Hepatocyte (in vitro differentiated cells): ENCODE results near the gene RAP1GDS1. TPM values are rescaled to one million over a fixed set of nuclear protein-coding genes. Genes with fewer than 3 reads are reported as not detected.

ENCODE experiments used
- DNase-seq: peaks from one replicate; pipeline ENCODE4 v3.0.0-alpha.2; 2016; ENCODE audit warnings: low spot score
- H2AFZ ChIP-seq: fragments of 200-600 bp; sonication (generic); 2 replicates; pipeline ENCODE4 v1.6.0; 2016; ENCODE audit warnings: antibody characterized with exemption, mild to moderate bottlenecking
- H3K27ac ChIP-seq: fragments of 200-600 bp; sonication (generic); 2 replicates; pipeline ENCODE4 v1.5.1; 2016; ENCODE audit warnings: mild to moderate bottlenecking
- H3K27me3 ChIP-seq: fragments of 200-600 bp; sonication (generic); 2 replicates; pipeline ENCODE4 v1.6.1; 2016
- H3K36me3 ChIP-seq: fragments of 200-600 bp; sonication (generic); replicated peaks from 2 replicates; pipeline ENCODE4 v1.5.1; 2016; ENCODE audit warnings: low read depth; ENCODE audit not compliant: insufficient read depth
- H3K4me1 ChIP-seq: fragments of 200-600 bp; sonication (generic); 2 replicates; pipeline ENCODE4 v1.5.1; 2016; ENCODE audit warnings: mild to moderate bottlenecking, moderate library complexity; ENCODE audit not compliant: insufficient read depth
- H3K4me2 ChIP-seq: fragments of 200-600 bp; sonication (generic); 2 replicates; pipeline ENCODE4 v1.6.0; 2016
- H3K4me3 ChIP-seq: fragments of 200-600 bp; sonication (generic); 2 replicates; pipeline ENCODE4 v1.5.1; 2016; ENCODE audit warnings: mild to moderate bottlenecking
- H3K79me2 ChIP-seq: fragments of 200-600 bp; sonication (generic); 2 replicates; pipeline ENCODE4 v1.6.0; 2017; ENCODE audit warnings: mild to moderate bottlenecking
- H3K9me2 ChIP-seq: fragments of 200-600 bp; sonication (generic); replicated peaks from 2 replicates; pipeline ENCODE4 v1.6.0; 2017; ENCODE audit warnings: mild to moderate bottlenecking; ENCODE audit not compliant: insufficient read depth
- H3K9me3 ChIP-seq: fragments of 200-600 bp; sonication (generic); 2 replicates; pipeline ENCODE4 v1.5.1; 2016; ENCODE audit warnings: low read depth, mild to moderate bottlenecking
- H4K20me1 ChIP-seq: fragments of 200-600 bp; sonication (generic); 2 replicates; pipeline ENCODE4 v1.6.0; 2016; ENCODE audit warnings: mild to moderate bottlenecking; ENCODE audit not compliant: insufficient read depth, poor library complexity, severe bottlenecking
- EZH2 ChIP-seq: fragments of 200-600 bp; sonication (generic); IDR thresholded peaks from 2 replicates; pipeline ENCODE4 v1.6.1; 2016; ENCODE audit warnings: antibody characterized with exemption, mild to moderate bottlenecking, borderline replicate concordance
- EZH2phosphoT487 ChIP-seq: fragments of 200-600 bp; sonication (generic); IDR thresholded peaks from one replicate; pipeline ENCODE4 v1.6.1; 2018; ENCODE audit warnings: antibody characterized with exemption, mild to moderate bottlenecking, low read depth, moderate library complexity; ENCODE audit not compliant: unreplicated experiment, severe bottlenecking
- WGBS: methylation state at CpG from one replicate; pipeline ENCODE4 v1.1.6; 2016; ENCODE audit warnings: low lambda C conversion rate; ENCODE audit errors: missing lambda C conversion rate; 5-methylcytosine and 5-hydroxymethylcytosine counted together
- polyA plus RNA-seq: library from polyadenylated mRNA; unstranded; fragments of >200 nt; fragmentation: Nextera tagmentation; extraction: Ambion mirVana; gene quantifications from 2 replicates; pipeline ENCODE4 v1.2.1, GENCODE V29; 2016
- total RNA-seq: library from RNA; depleted of rRNA; stranded (reverse); fragments of >200 nt; gene quantifications from 2 replicates; pipeline ENCODE4 v1.2.3, GENCODE V29; 2014
- TF ChIP-seq, protein P1 (sequence below): fragments of 200-600 bp; sonication (generic); IDR thresholded peaks from 2 replicates; pipeline ENCODE4 v1.5.1; 2016; ENCODE audit warnings: antibody characterized with exemption, mild to moderate bottlenecking; ENCODE audit not compliant: poor library complexity

Gene RAP1GDS1
- total and polyA plus RNA-seq, 2 experiments from 2014 or later, result 25.3 to 42.7 TPM

DNA sequence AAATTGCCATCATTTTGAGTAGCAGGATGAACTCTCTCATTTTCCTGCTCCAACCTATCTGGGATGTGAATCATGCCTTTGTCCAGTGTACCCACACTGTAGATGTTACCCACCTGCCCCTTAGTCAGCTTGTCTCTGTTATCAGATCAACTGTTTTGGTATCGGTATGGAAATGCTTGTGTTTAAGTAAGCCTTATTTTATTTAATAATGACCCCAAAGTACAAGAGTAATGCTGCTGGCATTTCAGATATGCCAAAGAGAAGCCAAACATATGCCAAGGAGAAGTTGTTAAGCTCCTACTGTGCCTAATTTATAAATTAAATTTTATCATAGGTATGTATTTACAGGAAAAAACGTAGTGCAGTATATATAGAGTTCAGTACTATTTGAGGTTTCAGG, 18.6 kb upstream of the RAP1GDS1 start:
- WGBS, result 81% methylated on average over 2 of the region's 2 CpGs
- H3K4me3 ChIP-seq, result no peak overlapping the region
- no peak overlapping the region for H3K4me2 ChIP-seq
- no peaks in the 10 kb centered on the region for H3K9me2 ChIP-seq
- H3K27me3 ChIP-seq, result no peaks in the 10 kb centered on the region
- TF ChIP-seq EZH2phosphoT487 (no peak), EZH2 (no peak)
- TF ChIP-seq, protein P1, sequence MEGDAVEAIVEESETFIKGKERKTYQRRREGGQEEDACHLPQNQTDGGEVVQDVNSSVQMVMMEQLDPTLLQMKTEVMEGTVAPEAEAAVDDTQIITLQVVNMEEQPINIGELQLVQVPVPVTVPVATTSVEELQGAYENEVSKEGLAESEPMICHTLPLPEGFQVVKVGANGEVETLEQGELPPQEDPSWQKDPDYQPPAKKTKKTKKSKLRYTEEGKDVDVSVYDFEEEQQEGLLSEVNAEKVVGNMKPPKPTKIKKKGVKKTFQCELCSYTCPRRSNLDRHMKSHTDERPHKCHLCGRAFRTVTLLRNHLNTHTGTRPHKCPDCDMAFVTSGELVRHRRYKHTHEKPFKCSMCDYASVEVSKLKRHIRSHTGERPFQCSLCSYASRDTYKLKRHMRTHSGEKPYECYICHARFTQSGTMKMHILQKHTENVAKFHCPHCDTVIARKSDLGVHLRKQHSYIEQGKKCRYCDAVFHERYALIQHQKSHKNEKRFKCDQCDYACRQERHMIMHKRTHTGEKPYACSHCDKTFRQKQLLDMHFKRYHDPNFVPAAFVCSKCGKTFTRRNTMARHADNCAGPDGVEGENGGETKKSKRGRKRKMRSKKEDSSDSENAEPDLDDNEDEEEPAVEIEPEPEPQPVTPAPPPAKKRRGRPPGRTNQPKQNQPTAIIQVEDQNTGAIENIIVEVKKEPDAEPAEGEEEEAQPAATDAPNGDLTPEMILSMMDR, result no peak
- H4K20me1 ChIP-seq, result no peaks in the 10 kb centered on the region
- no peak for DNase-seq
- H3K9me3 ChIP-seq, result no peaks in the 10 kb centered on the region
- H3K79me2 ChIP-seq, result no peaks in the 10 kb centered on the region
- no peak overlapping the region for H3K27ac ChIP-seq
- no peak overlapping the region for H2AFZ ChIP-seq
- no peaks in the 10 kb centered on the region for H3K36me3 ChIP-seq
- no peaks in the 10 kb centered on the region for H3K4me1 ChIP-seq

GRCh38 chr4:98245226-98245625, 16.0 kb upstream of the RAP1GDS1 start:
- 88% methylated on average over 4 of the region's 4 CpGs for WGBS
- H3K4me3 ChIP-seq, result no peak overlapping the region
- TF ChIP-seq EZH2phosphoT487, result no peak
- TF ChIP-seq, protein P1, result no peak
- no peak for TF ChIP-seq EZH2

DNA sequence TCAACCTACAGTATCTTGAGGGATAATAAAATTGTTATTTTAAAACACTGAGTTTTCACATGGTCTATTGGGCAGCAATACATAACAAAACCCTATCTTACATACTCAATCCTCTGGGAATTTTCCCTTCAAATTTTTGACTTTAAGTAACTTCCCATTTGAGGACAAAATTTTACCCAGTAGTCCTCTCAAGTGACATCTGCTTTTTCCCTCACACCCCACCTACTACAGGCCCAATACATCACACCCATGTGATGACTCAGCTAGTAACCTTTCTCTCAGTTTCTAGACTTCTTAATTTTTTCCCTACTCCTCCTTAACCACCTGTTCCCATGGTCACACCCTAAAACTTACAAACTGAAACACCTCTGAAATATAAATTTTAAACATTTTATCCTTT, 12.2 kb upstream of the RAP1GDS1 start:
- H3K4me2 ChIP-seq, result no peak overlapping the region
- no peak for DNase-seq
- no peaks in the 10 kb centered on the region for H3K36me3 ChIP-seq
- H3K9me3 ChIP-seq, result no peaks in the 10 kb centered on the region
- TF ChIP-seq EZH2phosphoT487 (no peak), EZH2 (no peak)
- TF ChIP-seq, protein P1, result no peak
- H3K27me3 ChIP-seq, result no peaks in the 10 kb centered on the region
- H3K9me2 ChIP-seq, result no peaks in the 10 kb centered on the region
- no peaks in the 10 kb centered on the region for H3K79me2 ChIP-seq
- peaks cover 2% of the 10 kb centered on the region for H3K4me1 ChIP-seq
- no peak overlapping the region for H2AFZ ChIP-seq
- H3K27ac ChIP-seq, result no peak overlapping the region
- H4K20me1 ChIP-seq, result no peaks in the 10 kb centered on the region
- no peak overlapping the region for H3K4me3 ChIP-seq

More at GRCh38 chr4:98245226-98245625, 16.0 kb upstream of the RAP1GDS1 start:
- Histone ChIP-seq H3K27ac (no peak overlapping the region), H3K27me3 (no peaks in the 10 kb centered on the region), H4K20me1 (no peaks in the 10 kb centered on the region), H3K79me2 (no peaks in the 10 kb centered on the region), H3K36me3 (no peaks in the 10 kb centered on the region), H3K9me3 (no peaks in the 10 kb centered on the region), H3K9me2 (no peaks in the 10 kb centered on the region), H3K4me2 (no peak overlapping the region), H2AFZ (no peak overlapping the region), H3K4me1 (no peaks in the 10 kb centered on the region)
- DNase-seq, result no peak

DNA sequence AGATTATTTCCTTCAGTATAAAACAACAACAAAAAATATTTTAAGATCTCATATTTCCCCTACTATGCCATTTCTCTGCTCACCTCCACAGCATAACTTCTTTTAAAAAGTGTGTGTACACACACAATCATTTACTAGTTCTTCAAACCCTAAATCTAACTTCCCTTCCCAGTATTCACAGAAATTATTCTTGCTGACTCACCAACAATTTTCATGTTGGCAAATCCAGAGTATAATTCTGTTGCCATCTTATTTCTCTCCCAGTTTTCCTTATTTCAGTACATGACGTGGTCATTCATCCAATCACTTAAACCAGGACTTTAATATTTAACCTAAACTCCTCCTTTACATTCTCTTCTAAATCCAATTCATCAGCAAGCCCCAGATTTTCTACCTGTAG, 11.4 kb upstream of the RAP1GDS1 start:
- Histone ChIP-seq H3K9me3 (no peaks in the 10 kb centered on the region), H3K9me2 (no peaks in the 10 kb centered on the region), H3K4me1 (peaks cover 2% of the 10 kb centered on the region), H3K4me2 (no peak overlapping the region), H3K27me3 (no peaks in the 10 kb centered on the region), H2AFZ (no peak overlapping the region), H3K36me3 (no peaks in the 10 kb centered on the region), H4K20me1 (no peaks in the 10 kb centered on the region), H3K4me3 (no peak overlapping the region), H3K79me2 (no peaks in the 10 kb centered on the region), H3K27ac (no peak overlapping the region)
- TF ChIP-seq EZH2 (no peak), EZH2phosphoT487 (no peak)
- TF ChIP-seq, protein P1, result no peak
- 94% methylated on average over 1 of the region's 1 CpG for WGBS
- no peak for DNase-seq
